ENCODE data around the gene STH.
A peak's percentile ranks its signal among the peaks of the same experiment; 100 is the strongest.
"Not testable (repeated sequence)": the region's sequence is repeated elsewhere in the genome, so short reads cannot be mapped to it uniquely, and the experiment has no call there.

The STH gene

DNA sequence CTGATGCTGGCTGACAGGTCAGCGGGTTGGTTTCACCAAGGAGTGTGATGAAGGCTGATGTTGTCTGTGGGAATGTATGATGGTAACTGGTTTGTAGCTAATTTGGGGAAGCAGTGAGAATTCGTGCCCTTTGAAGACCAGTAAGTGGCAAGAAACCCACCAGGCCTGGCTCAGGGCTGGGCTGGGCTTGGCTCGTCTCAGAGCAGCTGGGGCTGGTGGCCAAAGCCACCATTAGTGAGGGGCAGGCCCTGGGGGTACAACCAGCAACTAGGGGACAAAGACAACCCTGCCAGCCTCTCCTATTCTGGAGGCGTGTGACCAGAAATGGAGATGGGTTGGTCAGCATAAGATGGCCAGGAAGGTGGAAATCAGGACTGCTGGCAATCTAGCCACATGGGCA is 13.0 kb upstream of the STH start:
- DNase-seq: no peak

DNA sequence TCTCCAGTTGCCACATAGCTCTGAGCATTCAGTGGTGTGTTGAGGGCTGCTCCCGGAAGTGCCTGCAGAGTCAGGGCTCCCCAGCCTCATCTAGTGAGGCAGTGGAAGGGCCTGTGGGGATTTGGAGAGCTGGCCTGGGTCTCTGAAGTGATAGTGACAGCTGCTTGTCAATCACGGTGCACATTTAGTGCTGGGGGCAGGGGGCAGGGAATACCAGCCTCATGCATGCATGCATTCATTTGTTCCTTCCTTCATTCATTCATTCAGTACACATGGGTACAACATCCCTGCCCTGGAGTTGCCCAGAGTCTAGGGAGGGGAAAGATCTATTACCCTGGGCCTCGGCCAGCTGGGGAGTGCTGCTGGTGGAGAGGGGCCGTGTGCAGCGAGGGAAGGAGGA is 11.3 kb upstream of the STH start:
- DNase-seq: no peak

DNA sequence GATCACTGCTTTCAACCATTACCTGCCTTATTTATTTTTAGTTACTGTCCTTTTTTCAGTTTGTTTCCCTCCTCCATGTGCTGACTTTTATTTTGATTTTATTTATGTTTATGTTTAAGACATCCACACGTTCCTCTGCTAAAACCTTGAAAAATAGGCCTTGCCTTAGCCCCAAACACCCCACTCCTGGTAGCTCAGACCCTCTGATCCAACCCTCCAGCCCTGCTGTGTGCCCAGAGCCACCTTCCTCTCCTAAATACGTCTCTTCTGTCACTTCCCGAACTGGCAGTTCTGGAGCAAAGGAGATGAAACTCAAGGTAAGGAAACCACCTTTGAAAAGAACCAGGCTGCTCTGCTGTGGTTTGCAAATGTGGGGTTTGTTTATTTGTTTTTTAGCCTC is 9.3 kb upstream of the STH start:
- no peak for DNase-seq

DNA sequence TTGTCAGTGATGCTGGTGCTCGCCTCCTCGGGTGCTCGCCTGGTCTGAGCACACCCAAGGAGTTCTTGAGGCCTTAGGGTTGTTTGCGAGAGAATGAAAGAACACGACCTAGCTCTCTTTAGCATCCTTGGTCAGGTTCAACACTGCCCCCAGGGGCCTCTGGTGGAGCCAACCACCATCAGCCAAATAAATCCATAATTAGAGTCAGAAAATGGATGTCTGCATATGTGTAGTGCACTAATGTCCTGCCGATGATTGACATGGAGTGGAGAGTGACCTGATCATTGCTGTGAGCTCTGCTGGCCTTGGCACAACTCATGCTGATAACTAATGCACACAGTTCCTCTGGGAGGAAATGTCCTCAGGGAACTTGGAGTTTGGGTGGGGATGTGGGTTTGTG is 8.2 kb upstream of the STH start:
- DNase-seq: no peak

DNA sequence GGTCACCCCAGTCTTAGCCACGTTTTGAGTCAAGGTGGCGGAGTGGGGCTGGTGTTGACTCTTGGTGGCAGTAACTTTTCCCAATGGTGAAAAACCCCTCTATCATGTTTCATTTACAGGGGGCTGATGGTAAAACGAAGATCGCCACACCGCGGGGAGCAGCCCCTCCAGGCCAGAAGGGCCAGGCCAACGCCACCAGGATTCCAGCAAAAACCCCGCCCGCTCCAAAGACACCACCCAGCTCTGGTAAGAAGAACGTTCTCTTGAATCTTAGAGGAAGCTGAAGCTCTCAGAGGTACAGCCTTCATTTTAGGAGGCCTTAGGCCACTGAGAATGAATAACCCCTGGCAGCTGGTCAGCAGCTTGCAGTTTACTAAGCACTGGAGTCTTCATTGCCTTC is 7.7 kb upstream of the STH start:
- no peak for DNase-seq

DNA sequence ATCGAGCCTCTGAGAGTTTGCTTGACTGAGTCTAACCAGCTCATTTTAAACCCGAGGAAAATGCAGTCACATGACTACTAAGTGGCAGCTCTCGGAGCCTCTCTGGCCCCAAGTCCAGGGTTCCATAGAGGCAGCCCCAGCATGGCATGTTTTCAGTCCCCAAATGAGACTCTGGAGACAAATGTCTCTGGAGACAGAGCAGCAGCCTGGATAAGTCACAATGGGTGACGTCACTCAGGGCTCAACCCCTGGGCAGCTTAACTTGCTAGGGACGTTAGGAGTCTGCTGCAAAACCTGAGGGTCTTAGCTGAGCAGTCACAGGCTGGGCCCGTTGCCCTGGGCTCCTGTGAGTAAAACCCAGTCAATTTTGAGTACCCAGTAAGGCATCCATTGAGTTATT is 6.9 kb upstream of the STH start:
- no peak for DNase-seq

DNA sequence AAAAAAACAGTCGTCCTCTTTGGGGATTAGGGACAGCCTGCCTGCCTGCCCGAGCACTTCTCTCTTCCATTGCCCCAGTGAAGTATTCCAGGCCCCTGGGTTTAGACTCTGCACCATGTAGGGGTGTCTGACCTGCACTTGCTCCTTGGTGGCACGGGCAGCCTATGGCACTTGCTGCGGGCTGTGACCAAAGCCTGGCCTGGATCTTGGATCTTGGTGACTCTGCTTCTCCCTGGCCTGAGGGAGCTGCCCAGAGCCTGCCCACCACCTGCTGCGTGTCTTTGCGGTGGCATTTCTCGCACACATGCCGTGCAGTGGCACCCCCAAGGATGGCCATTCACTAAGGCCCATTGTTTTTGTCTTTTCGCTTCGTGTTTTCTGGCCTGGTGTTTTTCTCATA is 6.1 kb upstream of the STH start:
- DNase-seq: no peak

DNA sequence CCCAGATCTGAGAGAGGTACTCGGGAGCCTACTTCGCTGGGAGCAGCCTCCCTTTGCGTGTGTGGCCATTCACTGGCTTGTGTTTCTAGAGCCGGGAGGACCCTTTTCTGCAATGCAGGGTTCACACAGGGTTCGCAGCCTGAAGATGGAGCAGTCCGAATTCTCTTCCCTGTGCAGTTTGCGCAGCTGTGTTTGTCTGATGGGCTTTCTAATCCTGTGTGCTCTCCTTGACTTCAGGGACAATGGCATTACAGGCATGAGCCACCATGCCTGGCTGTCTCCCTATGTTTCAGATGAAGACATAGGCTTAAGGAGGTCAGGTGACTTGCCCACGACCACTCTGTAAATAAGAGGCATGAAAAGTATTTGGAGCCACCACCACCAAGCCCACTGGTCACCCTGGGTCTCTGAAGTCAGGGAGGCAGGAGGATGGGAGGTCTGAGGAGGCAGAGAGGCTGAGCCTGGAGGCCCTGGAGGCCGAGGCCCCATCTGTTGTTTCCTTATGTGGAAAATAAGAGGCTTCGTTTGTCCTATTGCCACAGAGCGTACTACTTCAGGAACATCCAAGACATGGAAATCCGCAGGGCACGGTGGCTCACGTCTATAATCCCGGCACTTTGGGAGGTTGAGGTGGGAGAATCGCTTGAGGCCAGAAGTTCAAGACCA is 5.0 kb upstream of the STH start:
- no peak for DNase-seq

DNA sequence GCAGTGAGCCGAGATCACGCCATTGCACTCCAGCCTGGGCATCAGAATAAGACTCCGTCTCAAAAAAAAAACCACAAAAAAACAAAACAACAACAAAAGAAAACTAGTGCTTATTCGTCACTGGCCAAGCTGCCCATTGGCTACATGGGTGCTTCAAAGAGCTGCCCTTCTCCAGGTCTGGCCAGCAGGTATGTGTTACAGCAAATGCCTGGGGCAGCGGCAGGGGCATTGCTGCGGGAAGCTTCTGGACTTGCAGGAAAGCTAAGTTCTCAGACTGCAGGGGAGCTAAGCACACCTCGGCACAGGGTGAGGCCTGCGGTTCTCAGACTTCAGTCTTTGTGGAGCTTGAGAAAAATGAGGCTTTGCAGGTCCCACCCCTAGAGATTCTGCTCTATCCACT is 4.1 kb upstream of the STH start:
- no peak for DNase-seq

DNA sequence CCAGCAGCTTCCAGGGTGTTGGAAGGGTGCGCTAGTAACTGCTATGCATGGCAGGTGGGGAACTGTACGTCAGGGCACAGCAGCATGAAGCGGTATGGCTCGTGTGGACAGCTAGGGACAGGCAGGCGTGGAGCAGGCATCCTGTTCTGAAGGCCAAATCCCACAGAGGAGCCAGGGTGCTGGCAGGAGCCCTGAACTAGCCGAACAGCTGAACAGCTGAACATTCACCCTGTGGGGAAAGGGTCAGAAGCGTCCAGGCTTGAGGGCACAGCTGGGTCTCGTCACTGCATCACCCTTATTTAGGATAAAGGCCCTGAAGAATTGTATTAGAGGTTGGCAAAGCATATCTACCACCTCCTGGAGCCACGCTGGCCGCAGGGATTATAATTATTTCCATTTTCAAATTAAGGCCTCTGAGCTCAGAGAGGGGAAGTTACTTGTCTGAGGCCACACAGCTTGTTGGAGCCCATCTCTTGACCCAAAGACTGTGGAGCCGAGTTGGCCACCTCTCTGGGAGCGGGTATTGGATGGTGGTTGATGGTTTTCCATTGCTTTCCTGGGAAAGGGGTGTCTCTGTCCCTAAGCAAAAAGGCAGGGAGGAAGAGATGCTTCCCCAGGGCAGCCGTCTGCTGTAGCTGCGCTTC is 3.3 kb upstream of the STH start:
- no peak for DNase-seq

DNA sequence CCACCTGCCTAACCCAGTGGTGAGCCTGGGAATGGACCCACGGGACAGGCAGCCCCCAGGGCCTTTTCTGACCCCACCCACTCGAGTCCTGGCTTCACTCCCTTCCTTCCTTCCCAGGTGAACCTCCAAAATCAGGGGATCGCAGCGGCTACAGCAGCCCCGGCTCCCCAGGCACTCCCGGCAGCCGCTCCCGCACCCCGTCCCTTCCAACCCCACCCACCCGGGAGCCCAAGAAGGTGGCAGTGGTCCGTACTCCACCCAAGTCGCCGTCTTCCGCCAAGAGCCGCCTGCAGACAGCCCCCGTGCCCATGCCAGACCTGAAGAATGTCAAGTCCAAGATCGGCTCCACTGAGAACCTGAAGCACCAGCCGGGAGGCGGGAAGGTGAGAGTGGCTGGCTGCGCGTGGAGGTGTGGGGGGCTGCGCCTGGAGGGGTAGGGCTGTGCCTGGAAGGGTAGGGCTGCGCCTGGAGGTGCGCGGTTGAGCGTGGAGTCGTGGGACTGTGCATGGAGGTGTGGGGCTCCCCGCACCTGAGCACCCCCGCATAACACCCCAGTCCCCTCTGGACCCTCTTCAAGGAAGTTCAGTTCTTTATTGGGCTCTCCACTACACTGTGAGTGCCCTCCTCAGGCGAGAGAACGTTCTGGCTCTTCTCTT is 2.6 kb upstream of the STH start:
- no peak for DNase-seq

DNA sequence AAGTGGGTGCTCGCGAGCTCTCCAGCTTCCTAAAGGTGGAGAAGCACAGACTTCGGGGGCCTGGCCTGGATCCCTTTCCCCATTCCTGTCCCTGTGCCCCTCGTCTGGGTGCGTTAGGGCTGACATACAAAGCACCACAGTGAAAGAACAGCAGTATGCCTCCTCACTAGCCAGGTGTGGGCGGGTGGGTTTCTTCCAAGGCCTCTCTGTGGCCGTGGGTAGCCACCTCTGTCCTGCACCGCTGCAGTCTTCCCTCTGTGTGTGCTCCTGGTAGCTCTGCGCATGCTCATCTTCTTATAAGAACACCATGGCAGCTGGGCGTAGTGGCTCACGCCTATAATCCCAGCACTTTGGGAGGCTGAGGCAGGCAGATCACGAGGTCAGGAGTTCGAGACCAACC is 1.9 kb upstream of the STH start:
- no peak for DNase-seq

DNA sequence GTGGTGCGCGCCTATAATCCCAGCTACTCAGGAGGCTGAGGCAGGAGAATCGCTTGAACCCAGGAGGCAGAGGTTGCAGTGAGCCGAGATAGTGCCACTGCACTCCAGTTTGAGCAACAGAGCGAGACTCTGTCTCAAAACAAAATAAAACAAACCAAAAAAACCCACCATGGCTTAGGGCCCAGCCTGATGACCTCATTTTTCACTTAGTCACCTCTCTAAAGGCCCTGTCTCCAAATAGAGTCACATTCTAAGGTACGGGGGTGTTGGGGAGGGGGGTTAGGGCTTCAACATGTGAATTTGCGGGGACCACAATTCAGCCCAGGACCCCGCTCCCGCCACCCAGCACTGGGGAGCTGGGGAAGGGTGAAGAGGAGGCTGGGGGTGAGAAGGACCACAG is 1.4 kb upstream of the STH start:
- no peak for DNase-seq

DNA sequence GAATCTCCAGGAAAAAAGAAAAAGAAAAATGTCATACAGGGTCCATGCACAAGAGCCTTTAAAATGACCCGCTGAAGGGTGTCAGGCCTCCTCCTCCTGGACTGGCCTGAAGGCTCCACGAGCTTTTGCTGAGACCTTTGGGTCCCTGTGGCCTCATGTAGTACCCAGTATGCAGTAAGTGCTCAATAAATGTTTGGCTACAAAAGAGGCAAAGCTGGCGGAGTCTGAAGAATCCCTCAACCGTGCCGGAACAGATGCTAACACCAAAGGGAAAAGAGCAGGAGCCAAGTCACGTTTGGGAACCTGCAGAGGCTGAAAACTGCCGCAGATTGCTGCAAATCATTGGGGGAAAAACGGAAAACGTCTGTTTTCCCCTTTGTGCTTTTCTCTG is 845 bp downstream of the STH start:
- no peak for DNase-seq

DNA sequence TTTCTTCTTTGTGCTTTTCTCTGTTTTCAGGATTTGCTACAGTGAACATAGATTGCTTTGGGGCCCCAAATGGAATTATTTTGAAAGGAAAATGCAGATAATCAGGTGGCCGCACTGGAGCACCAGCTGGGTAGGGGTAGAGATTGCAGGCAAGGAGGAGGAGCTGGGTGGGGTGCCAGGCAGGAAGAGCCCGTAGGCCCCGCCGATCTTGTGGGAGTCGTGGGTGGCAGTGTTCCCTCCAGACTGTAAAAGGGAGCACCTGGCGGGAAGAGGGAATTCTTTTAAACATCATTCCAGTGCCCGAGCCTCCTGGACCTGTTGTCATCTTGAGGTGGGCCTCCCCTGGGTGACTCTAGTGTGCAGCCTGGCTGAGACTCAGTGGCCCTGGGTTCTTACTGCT is 1.2 kb downstream of the STH start:
- no peak for DNase-seq

DNA sequence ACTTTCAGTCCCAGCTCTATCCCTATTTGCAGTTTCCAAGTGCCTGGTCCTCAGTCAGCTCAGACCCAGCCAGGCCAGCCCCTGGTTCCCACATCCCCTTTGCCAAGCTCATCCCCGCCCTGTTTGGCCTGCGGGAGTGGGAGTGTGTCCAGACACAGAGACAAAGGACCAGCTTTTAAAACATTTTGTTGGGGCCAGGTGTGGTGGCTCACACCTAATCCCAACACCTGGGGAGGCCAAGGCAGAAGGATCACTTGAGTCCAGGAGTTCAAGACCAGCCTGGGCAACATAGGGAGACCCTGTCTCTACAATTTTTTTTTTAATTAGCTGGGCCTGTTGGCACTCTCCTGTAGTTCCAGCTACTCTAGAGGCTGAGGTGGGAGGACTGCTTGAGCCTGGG is 1.7 kb downstream of the STH start:
- DNase-seq: no peak

DNA sequence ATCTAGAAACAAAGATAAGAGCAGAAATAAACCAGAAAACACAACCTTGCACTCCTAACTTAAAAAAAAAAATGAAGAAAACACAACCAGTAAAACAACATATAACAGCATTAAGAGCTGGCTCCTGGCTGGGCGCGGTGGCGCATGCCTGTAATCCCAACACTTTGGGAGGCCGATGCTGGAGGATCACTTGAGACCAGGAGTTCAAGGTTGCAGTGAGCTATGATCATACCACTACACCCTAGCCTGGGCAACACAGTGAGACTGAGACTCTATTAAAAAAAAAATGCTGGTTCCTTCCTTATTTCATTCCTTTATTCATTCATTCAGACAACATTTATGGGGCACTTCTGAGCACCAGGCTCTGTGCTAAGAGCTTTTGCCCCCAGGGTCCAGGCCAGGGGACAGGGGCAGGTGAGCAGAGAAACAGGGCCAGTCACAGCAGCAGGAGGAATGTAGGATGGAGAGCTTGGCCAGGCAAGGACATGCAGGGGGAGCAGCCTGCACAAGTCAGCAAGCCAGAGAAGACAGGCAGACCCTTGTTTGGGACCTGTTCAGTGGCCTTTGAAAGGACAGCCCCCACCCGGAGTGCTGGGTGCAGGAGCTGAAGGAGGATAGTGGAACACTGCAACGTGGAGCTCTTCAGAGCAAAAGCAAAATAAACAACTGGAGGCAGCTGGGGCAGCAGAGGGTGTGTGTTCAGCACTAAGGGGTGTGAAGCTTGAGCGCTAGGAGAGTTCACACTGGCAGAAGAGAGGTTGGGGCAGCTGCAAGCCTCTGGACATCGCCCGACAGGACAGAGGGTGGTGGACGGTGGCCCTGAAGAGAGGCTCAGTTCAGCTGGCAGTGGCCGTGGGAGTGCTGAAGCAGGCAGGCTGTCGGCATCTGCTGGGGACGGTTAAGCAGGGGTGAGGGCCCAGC is 2.6 kb downstream of the STH start:
- DNase-seq: no peak

DNA sequence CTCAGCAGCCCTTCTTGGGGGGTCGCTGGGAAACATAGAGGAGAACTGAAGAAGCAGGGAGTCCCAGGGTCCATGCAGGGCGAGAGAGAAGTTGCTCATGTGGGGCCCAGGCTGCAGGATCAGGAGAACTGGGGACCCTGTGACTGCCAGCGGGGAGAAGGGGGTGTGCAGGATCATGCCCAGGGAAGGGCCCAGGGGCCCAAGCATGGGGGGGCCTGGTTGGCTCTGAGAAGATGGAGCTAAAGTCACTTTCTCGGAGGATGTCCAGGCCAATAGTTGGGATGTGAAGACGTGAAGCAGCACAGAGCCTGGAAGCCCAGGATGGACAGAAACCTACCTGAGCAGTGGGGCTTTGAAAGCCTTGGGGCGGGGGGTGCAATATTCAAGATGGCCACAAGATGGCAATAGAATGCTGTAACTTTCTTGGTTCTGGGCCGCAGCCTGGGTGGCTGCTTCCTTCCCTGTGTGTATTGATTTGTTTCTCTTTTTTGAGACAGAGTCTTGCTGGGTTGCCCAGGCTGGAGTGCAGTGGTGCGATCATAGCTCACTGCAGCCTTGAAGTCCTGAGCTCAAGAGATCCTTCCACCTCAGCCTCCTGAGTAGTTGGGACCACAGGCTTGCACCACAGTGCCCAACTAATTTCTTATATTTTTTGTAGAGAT is 3.4 kb downstream of the STH start:
- DNase-seq: peak; percentile 44

DNA sequence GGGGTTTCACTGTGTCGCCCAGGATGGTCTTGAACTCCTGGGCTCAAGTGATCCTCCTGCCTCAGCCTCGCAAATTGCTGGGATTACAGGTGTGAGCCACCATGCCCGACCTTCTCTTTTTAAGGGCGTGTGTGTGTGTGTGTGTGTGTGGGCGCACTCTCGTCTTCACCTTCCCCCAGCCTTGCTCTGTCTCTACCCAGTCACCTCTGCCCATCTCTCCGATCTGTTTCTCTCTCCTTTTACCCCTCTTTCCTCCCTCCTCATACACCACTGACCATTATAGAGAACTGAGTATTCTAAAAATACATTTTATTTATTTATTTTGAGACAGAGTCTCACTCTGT is 3.9 kb downstream of the STH start:
- DNase-seq: no peak

DNA sequence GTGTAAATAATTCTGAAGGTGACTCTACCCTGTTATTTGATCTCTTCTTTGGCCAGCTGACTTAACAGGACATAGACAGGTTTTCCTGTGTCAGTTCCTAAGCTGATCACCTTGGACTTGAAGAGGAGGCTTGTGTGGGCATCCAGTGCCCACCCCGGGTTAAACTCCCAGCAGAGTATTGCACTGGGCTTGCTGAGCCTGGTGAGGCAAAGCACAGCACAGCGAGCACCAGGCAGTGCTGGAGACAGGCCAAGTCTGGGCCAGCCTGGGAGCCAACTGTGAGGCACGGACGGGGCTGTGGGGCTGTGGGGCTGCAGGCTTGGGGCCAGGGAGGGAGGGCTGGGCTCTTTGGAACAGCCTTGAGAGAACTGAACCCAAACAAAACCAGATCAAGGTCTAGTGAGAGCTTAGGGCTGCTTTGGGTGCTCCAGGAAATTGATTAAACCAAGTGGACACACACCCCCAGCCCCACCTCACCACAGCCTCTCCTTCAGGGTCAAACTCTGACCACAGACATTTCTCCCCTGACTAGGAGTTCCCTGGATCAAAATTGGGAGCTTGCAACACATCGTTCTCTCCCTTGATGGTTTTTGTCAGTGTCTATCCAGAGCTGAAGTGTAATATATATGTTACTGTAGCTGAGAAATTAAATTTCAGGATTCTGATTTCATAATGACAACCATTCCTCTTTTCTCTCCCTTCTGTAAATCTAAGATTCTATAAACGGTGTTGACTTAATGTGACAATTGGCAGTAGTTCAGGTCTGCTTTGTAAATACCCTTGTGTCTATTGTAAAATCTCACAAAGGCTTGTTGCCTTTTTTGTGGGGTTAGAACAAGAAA is 5.1 kb downstream of the STH start:
- no peak for DNase-seq

DNA sequence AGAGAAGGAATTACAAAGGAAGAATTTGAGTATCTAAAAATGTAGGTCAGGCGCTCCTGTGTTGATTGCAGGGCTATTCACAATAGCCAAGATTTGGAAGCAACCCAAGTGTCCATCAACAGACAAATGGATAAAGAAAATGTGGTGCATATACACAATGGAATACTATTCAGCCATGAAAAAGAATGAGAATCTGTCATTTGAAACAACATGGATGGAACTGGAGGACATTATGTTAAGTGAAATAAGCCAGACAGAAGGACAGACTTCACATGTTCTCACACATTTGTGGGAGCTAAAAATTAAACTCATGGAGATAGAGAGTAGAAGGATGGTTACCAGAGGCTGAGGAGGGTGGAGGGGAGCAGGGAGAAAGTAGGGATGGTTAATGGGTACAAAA is 7.0 kb downstream of the STH start:
- not testable (repeated sequence) for DNase-seq

DNA sequence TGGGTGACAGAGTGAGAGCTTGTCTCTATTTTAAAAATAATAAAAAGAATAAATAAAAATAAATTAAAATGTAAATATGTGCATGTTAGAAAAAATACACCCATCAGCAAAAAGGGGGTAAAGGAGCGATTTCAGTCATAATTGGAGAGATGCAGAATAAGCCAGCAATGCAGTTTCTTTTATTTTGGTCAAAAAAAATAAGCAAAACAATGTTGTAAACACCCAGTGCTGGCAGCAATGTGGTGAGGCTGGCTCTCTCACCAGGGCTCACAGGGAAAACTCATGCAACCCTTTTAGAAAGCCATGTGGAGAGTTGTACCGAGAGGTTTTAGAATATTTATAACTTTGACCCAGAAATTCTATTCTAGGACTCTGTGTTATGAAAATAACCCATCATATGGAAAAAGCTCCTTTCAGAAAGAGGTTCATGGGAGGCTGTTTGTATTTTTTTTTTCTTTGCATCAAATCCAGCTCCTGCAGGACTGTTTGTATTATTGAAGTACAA is 8.5 kb downstream of the STH start:
- DNase-seq: no peak

Measured in MV-4-11 (cell line).